HFFc6 (cell line): ENCODE measurements around the gene MYOM3. TPM values are rescaled to one million over a fixed set of nuclear protein-coding genes. Genes with fewer than 3 reads are reported as not detected.

Experiments used
- DNase-seq: peaks from one replicate; pipeline ENCODE4 v3.0.0-alpha.2; 2018
- H3K27ac Mint-ChIP-seq: 2 replicates; pipeline ENCODE4 v1.8.0; 2020; ENCODE audit warnings: mild to moderate bottlenecking, mixed read lengths
- H3K27me3 Mint-ChIP-seq: 2 replicates; pipeline ENCODE4 v1.8.0; 2021; ENCODE audit warnings: mild to moderate bottlenecking, moderate library complexity, mixed read lengths; ENCODE audit not compliant: insufficient read depth
- H3K36me3 Mint-ChIP-seq: 2 replicates; pipeline ENCODE4 v1.8.0; 2021; ENCODE audit warnings: low read depth, mixed read lengths
- H3K4me1 Mint-ChIP-seq: 2 replicates; pipeline ENCODE4 v1.8.0; 2020; ENCODE audit warnings: low read depth, mixed read lengths
- H3K4me3 Mint-ChIP-seq: 2 replicates; pipeline ENCODE4 v1.8.0; 2020; ENCODE audit warnings: mild to moderate bottlenecking, moderate library complexity, mixed read lengths
- H3K9me3 Mint-ChIP-seq: 2 replicates; pipeline ENCODE4 v1.8.0; 2020; ENCODE audit warnings: mild to moderate bottlenecking, mixed read lengths
- total RNA-seq, 6 experiments: library from RNA; stranded (reverse); fragmentation: NEBNext Ultra II Directional; extraction: Animal tissue kit (Norgen Biotek cat#: 25700); gene quantifications; 2 replicates in 1 of 6; 3 replicates in 5 of 6; pipeline ENCODE4 v1.2.3, GENCODE V29; 2021
- TF ChIP-seq, protein P1 (sequence below): fragments of 200-600 bp; sonication (generic); IDR thresholded peaks from 2 replicates; pipeline ENCODE4 v1.5.0; 2021; ENCODE audit warnings: antibody characterized with exemption, mild to moderate bottlenecking

Gene MYOM3
- total RNA-seq, 6 experiments from 2014 or later = 0.03 to 0.05 (median 0.05) TPM; not detected in 3

DNA sequence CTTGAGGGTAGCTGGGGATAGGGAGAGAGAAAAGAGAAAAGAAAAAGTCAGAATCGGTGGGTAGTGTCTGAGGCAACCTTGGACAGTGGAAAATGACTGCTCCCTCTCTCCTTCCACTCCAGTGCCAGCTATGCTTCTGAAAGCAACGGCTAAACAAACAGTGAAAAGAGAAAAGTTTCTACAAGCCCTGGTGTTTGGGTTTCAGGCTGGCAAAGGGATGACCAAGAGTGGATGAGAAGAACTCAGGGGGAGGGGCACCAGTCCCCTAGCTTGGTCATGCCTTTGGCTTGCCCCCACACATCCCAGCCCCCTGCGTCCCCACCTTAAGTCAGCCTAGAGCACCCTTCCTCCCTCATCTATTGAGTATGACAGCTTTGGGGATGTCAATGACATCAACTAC lies 22.4 kb upstream of the MYOM3 start:
- DNase-seq = no peak
- Mint-ChIP-seq H3K4me3 (no peak overlapping the region), H3K4me1 (no peaks in the 10 kb centered on the region), H3K9me3 (peaks cover 9% of the 10 kb centered on the region), H3K36me3 (no peaks in the 10 kb centered on the region), H3K27ac (no peak overlapping the region), H3K27me3 (peaks cover 19% of the 10 kb centered on the region)
- TF ChIP-seq, protein P1, sequence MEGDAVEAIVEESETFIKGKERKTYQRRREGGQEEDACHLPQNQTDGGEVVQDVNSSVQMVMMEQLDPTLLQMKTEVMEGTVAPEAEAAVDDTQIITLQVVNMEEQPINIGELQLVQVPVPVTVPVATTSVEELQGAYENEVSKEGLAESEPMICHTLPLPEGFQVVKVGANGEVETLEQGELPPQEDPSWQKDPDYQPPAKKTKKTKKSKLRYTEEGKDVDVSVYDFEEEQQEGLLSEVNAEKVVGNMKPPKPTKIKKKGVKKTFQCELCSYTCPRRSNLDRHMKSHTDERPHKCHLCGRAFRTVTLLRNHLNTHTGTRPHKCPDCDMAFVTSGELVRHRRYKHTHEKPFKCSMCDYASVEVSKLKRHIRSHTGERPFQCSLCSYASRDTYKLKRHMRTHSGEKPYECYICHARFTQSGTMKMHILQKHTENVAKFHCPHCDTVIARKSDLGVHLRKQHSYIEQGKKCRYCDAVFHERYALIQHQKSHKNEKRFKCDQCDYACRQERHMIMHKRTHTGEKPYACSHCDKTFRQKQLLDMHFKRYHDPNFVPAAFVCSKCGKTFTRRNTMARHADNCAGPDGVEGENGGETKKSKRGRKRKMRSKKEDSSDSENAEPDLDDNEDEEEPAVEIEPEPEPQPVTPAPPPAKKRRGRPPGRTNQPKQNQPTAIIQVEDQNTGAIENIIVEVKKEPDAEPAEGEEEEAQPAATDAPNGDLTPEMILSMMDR = no peak

DNA sequence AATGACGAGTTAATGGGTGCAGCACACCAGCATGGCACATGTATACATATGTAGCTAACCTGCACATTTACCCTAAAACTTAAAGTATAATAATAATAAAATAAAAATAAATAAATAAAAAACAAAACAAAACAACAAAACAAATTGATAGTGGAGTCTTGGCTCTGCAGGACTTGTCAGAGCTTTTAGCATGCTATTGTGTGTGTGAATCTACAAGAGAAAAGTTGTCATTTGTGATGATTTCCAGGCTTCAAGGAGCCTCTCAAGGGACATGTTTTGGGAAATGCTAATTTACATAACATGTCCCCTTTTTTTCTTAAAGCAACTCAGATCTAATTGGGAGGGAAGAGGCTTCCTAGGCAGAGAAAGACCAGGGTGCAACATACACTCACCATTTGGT lies 21.9 kb upstream of the MYOM3 start:
- Mint-ChIP-seq H3K27me3 (peaks cover 19% of the 10 kb centered on the region), H3K27ac (no peak overlapping the region), H3K36me3 (no peaks in the 10 kb centered on the region), H3K4me3 (no peak overlapping the region), H3K9me3 (peaks cover 9% of the 10 kb centered on the region), H3K4me1 (no peaks in the 10 kb centered on the region)
- TF ChIP-seq, protein P1 = no peak
- DNase-seq = no peak

DNA sequence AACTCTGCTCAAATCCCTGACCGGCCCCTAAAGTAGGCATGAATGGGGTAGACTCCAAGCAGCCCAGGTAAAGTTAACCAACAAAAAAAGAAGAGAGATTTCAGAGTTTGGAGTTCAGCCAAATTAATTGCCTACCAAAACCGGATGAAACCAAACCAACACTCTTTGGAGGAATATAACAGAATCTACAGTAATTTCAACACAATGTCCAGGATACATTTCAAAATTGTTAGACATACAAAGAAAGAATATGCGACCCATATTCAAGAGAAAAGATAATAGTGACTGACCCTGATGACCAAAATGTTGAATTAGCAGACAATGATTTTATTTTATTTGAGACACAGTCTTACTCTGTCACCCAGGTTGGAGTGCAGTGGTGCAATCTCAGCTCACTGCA lies 18.4 kb upstream of the MYOM3 start:
- Mint-ChIP-seq H3K4me3 (no peak overlapping the region), H3K9me3 (peaks cover 9% of the 10 kb centered on the region), H3K27me3 (peaks cover 7% of the 10 kb centered on the region), H3K27ac (no peak overlapping the region), H3K4me1 (peaks cover 13% of the 10 kb centered on the region), H3K36me3 (no peaks in the 10 kb centered on the region)
- TF ChIP-seq, protein P1 = no peak
- DNase-seq = no peak

DNA sequence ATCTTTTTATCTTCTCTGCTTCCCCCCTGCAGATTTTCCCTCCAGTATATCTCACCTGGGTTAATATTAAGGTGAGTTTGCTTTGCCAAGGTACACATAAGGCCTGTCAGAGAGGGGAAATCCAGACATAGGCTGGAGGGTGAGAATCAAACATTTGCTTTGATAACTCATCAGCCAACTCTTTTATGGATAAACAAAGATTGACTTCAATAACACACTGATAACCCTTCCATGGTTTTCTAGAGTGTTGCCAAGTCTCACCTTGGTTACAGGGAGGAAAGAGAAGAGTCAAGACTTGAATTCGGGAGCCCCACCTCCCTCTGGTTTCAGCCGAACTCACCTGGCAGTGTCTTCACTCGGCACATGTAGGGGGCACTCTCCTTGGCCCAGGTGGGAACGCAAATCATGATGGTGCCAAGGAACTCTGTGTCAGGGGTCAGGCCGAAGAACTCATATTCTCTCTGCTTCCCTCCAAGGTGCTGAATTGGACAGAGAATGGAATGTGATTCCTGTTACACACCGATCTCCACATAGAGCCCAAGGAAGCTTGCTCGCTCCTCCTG lies 15.9 kb upstream of the MYOM3 start:
- Mint-ChIP-seq H3K4me1 (peaks cover 24% of the 10 kb centered on the region), H3K36me3 (no peaks in the 10 kb centered on the region), H3K9me3 (peaks cover 9% of the 10 kb centered on the region), H3K27me3 (peaks cover 8% of the 10 kb centered on the region), H3K27ac (no peak overlapping the region), H3K4me3 (no peak overlapping the region)
- no peak for DNase-seq
- TF ChIP-seq, protein P1 = no peak

DNA sequence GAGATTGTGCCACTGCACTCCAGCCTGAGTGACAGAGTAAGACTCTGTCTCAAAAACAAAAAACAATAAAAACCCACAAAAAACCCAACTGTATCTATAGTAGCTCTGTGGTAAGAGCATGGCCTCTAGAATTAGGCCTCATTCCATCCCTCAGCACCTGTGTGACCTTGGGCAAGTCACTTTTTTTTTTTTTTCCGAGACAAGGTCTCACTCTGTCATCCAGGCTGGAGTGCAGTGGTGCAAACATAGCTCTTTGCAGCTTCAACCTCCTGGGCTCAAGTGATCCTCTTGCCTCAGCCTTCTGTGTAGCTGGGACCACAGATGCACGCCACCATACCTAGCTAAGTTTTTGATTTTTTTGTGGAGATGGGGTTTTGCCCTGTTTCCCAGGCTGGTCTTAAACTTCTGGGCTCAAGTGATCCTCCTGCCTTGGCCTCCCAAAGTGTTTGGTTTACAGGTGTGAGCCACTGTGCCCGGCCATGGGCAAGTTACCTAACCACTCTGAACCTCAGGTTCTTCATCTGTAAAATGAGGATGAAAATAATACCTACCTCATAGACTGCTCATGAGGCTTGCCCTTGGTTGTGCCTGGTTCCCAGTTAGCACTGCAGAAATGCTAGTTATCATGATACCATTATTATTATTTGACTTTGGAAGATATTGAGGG lies 15.3 kb upstream of the MYOM3 start:
- no peaks in the 10 kb centered on the region for H3K36me3 Mint-ChIP-seq
- H3K4me1 Mint-ChIP-seq = peaks cover 24% of the 10 kb centered on the region
- no peak overlapping the region for H3K4me3 Mint-ChIP-seq
- peaks cover 2% of the 10 kb centered on the region for H3K27me3 Mint-ChIP-seq
- no peak for DNase-seq
- TF ChIP-seq, protein P1 = no peak
- H3K9me3 Mint-ChIP-seq = peaks cover 9% of the 10 kb centered on the region
- no peak overlapping the region for H3K27ac Mint-ChIP-seq
